HepG2 (cell line): ENCODE results near the gene PLCD4. TPM values are rescaled to one million over a fixed set of nuclear protein-coding genes. Genes with fewer than 3 reads are reported as not detected.

Source experiments
- CHCHD3 ChIP-seq: sonication (generic); formaldehyde crosslinking; IDR thresholded peaks from 2 replicates; pipeline ENCODE4 v1.8.0; 2022; ENCODE audit warnings: mild to moderate bottlenecking, missing genetic modification reagents, moderate library complexity
- CREB1 ChIP-seq, 2 experiments: fragments of 450-650 bp in 1 of 2; IDR thresholded peaks; 2 replicates each; pipeline ENCODE4 v1.6.1; 2016 to 2017; ENCODE audit warnings: control low read depth in 1 of 2, mild to moderate bottlenecking in 1 of 2, missing compliant biosample characterization in 1 of 2, missing genetic modification characterization in 1 of 2
- FOXK1 ChIP-seq: sonication (generic); formaldehyde crosslinking; IDR thresholded peaks from 2 replicates; pipeline ENCODE4 v1.4.0; 2020; ENCODE audit warnings: low read depth, missing genetic modification reagents, borderline replicate concordance
- GATA4 ChIP-seq: sonication (generic); IDR thresholded peaks from 2 replicates; pipeline ENCODE4 v1.6.1; 2016; ENCODE audit warnings: antibody characterized with exemption, low read depth, borderline replicate concordance
- GPN1 ChIP-seq: sonication (generic); formaldehyde crosslinking; IDR thresholded peaks from 2 replicates; pipeline ENCODE4 v1.5.1; 2020; ENCODE audit warnings: missing genetic modification reagents, borderline replicate concordance
- HHEX ChIP-seq: IDR thresholded peaks from 2 replicates; pipeline ENCODE4 v1.6.1; 2016; ENCODE audit warnings: control low read depth
- HOXA7 ChIP-seq: sonication (generic); formaldehyde crosslinking; IDR thresholded peaks from 2 replicates; pipeline ENCODE4 v1.8.1; 2022; ENCODE audit warnings: mild to moderate bottlenecking, missing genetic modification reagents, moderate library complexity
- KDM2A ChIP-seq: sonication (generic); formaldehyde crosslinking; IDR thresholded peaks from 2 replicates; pipeline ENCODE4 v1.4.0; 2020; ENCODE audit warnings: low read depth, missing genetic modification reagents, borderline replicate concordance
- KLF9 ChIP-seq: IDR thresholded peaks from 2 replicates; pipeline ENCODE4 v1.6.1; 2016; ENCODE audit warnings: low read depth
- NCOR1 ChIP-seq: fragments of 200-600 bp; sonication (generic); IDR thresholded peaks from 2 replicates; pipeline ENCODE4 v1.7.0; 2017; ENCODE audit warnings: antibody characterized with exemption, low read length, borderline replicate concordance
- POLR2G ChIP-seq: fragments of 200-400 bp; formaldehyde crosslinking; IDR thresholded peaks from 2 replicates; pipeline ENCODE4 v1.6.1; 2018; ENCODE audit warnings: mild to moderate bottlenecking, low read depth, low read length, moderate library complexity
- SMYD3 ChIP-seq: sonication (generic); formaldehyde crosslinking; IDR thresholded peaks from 2 replicates; pipeline ENCODE4 v1.8.1; 2023; ENCODE audit warnings: mild to moderate bottlenecking, missing genetic modification reagents
- U2AF2 ChIP-seq: fragments of 200-400 bp; formaldehyde crosslinking; IDR thresholded peaks from 2 replicates; pipeline ENCODE4 v1.6.1; 2017; ENCODE audit warnings: low read depth, mild to moderate bottlenecking, low read length
- ZFP82 ChIP-seq: sonication (generic); formaldehyde crosslinking; IDR thresholded peaks from 2 replicates; pipeline ENCODE4 v1.5.1; 2020; ENCODE audit warnings: mild to moderate bottlenecking, missing genetic modification reagents, borderline replicate concordance
- ZFX ChIP-seq: sonication (generic); formaldehyde crosslinking; IDR thresholded peaks from 2 replicates; pipeline ENCODE4 v1.4.0; 2020; ENCODE audit warnings: mild to moderate bottlenecking, low read depth, missing genetic modification reagents, moderate library complexity
- ZMYM3 ChIP-seq: sonication (generic); formaldehyde crosslinking; IDR thresholded peaks from 2 replicates; pipeline ENCODE4 v1.5.1; 2020; ENCODE audit warnings: mild to moderate bottlenecking, missing genetic modification reagents
- ZMYM4 ChIP-seq: sonication (generic); formaldehyde crosslinking; IDR thresholded peaks from 2 replicates; pipeline ENCODE4 v1.8.1; 2023; ENCODE audit warnings: mild to moderate bottlenecking, missing genetic modification reagents
- ZNF17 ChIP-seq: sonication (generic); formaldehyde crosslinking; IDR thresholded peaks from 2 replicates; pipeline ENCODE4 v1.5.0; 2020; ENCODE audit warnings: mild to moderate bottlenecking, missing genetic modification reagents
- ZNF20 ChIP-seq: sonication (generic); formaldehyde crosslinking; IDR thresholded peaks from 2 replicates; pipeline ENCODE4 v1.4.0; 2020; ENCODE audit warnings: mild to moderate bottlenecking, moderate library complexity, missing genetic modification reagents
- ZNF292 ChIP-seq: sonication (generic); formaldehyde crosslinking; IDR thresholded peaks from 2 replicates; pipeline ENCODE4 v1.8.1; 2022; ENCODE audit warnings: mild to moderate bottlenecking, low read depth, missing genetic modification reagents, borderline replicate concordance
- ZNF549 ChIP-seq: sonication (generic); formaldehyde crosslinking; IDR thresholded peaks from 2 replicates; pipeline ENCODE4 v1.5.0; 2020; ENCODE audit warnings: missing genetic modification reagents
- ZNF660 ChIP-seq: sonication (generic); formaldehyde crosslinking; IDR thresholded peaks from 2 replicates; pipeline ENCODE4 v1.5.1; 2020; ENCODE audit warnings: mild to moderate bottlenecking, low read depth, missing genetic modification reagents, borderline replicate concordance
- ZNF775 ChIP-seq: sonication (generic); formaldehyde crosslinking; IDR thresholded peaks from 2 replicates; pipeline ENCODE4 v1.4.0; 2020; ENCODE audit warnings: missing genetic modification reagents, mild to moderate bottlenecking, moderate library complexity, borderline replicate concordance
- ZSCAN20 ChIP-seq: sonication (generic); formaldehyde crosslinking; IDR thresholded peaks from 2 replicates; pipeline ENCODE4 v1.4.0; 2020; ENCODE audit warnings: missing genetic modification reagents, mild to moderate bottlenecking, borderline replicate concordance
- polyA plus RNA-seq, 8 experiments: library from polyadenylated mRNA; depleted of rRNA in 3 of 8; stranded (reverse) in 7 of 8; unstranded in 1 of 8; fragments of >200 nt; fragmentation: Illumina TruSeq in 4 of 8; extraction: Trizol in 4 of 8; gene quantifications; 2 replicates each; pipeline versions ENCODE4 v1.2.1 to v1.2.3, GENCODE V29; 2011 to 2016; ENCODE audit warnings: low read depth in 4 of 8, missing spikeins in 1 of 8, mixed read lengths in 1 of 8; ENCODE audit not compliant: insufficient read depth in 1 of 8
- total RNA-seq, 5 experiments: library from RNA; depleted of rRNA; stranded (reverse); fragments of >200 nt; fragmentation: Illumina TruSeq; extraction: Trizol; gene quantifications; 2 replicates each; pipeline ENCODE4 v1.2.3, GENCODE V29; 2016; ENCODE audit warnings: low read depth in 1 of 5
- TF ChIP-seq, protein P1 (sequence below): sonication (generic); formaldehyde crosslinking; IDR thresholded peaks from 2 replicates; pipeline ENCODE4 v1.8.1; 2023; ENCODE audit warnings: mild to moderate bottlenecking, missing genetic modification reagents
- TF ChIP-seq, protein P2 (sequence below): sonication (generic); formaldehyde crosslinking; conservative IDR thresholded peaks from 2 replicates; pipeline ENCODE4 v1.4.0; 2020; ENCODE audit warnings: missing genetic modification reagents

Gene PLCD4
- total and polyA plus RNA-seq, 2 of the 13 experiments (the other 11 are each of a cell fraction or from before 2014, with no cell fraction given): 0.26 TPM; not detected in 1

DNA sequence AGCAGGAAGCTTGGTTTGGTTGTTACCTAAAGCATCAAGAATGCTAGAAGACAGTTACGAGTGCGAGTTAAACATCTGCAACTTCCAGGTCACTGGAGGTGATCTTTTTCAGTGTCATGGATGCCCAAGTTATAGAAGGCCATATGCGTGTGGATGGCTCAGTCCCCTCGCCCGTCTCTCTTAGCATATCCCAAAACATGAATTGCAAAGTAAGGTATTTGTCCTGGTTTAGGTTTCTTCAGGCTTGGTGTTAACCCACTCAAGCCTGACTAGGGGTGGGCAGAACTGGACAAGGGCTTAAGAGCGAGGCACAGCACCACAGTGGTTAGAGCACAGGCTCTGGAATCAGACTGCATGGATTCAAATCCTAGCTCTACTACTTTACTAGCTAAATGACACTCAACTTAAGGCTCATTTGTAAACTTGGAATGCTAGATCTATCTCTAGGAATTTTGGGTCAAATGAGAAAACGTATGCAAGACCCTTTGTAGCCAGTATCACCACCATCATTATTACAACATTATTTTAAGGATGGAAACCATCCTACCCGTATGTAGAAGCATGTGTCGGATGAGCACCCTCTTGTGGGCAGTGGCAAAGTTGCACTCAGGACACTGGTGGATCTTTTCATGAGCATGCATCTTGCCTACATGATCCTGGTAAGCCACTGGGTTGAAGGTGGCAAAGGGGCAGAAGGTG is 40.5 kb downstream of the PLCD4 start (continued):
- TF ChIP-seq ZNF660 (CRISPR knock-in tag): no peak
- TF ChIP-seq ZMYM4: no peak
- no peak for TF ChIP-seq ZFP82
- no peak for TF ChIP-seq ZSCAN20 (CRISPR knock-in tag)
- TF ChIP-seq ZNF549 (CRISPR knock-in tag): no peak
- no peak for TF ChIP-seq ZMYM3 (CRISPR knock-in tag)
- no peak for TF ChIP-seq HOXA7 (CRISPR knock-in tag)
- no peak for TF ChIP-seq CHCHD3 (CRISPR knock-in tag)
- no peak for TF ChIP-seq CREB1 (IDR thresholded peaks at IDR 0.05)
- no peak for TF ChIP-seq CREB1 (CRISPR knock-in tag; IDR thresholded peaks at IDR 0.05)
- no peak for TF ChIP-seq GATA4
- no peak for TF ChIP-seq ZNF20 (CRISPR knock-in tag)
- TF ChIP-seq ZFX (CRISPR knock-in tag): no peak
- no peak for TF ChIP-seq U2AF2
- TF ChIP-seq, protein P1, sequence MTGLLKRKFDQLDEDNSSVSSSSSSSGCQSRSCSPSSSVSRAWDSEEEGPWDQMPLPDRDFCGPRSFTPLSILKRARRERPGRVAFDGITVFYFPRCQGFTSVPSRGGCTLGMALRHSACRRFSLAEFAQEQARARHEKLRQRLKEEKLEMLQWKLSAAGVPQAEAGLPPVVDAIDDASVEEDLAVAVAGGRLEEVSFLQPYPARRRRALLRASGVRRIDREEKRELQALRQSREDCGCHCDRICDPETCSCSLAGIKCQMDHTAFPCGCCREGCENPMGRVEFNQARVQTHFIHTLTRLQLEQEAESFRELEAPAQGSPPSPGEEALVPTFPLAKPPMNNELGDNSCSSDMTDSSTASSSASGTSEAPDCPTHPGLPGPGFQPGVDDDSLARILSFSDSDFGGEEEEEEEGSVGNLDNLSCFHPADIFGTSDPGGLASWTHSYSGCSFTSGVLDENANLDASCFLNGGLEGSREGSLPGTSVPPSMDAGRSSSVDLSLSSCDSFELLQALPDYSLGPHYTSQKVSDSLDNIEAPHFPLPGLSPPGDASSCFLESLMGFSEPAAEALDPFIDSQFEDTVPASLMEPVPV (CRISPR knock-in tag): no peak
- no peak for TF ChIP-seq HHEX
- no peak for TF ChIP-seq NCOR1
- no peak for TF ChIP-seq ZNF775 (CRISPR knock-in tag)
- no peak for TF ChIP-seq KLF9
- TF ChIP-seq, protein P2, sequence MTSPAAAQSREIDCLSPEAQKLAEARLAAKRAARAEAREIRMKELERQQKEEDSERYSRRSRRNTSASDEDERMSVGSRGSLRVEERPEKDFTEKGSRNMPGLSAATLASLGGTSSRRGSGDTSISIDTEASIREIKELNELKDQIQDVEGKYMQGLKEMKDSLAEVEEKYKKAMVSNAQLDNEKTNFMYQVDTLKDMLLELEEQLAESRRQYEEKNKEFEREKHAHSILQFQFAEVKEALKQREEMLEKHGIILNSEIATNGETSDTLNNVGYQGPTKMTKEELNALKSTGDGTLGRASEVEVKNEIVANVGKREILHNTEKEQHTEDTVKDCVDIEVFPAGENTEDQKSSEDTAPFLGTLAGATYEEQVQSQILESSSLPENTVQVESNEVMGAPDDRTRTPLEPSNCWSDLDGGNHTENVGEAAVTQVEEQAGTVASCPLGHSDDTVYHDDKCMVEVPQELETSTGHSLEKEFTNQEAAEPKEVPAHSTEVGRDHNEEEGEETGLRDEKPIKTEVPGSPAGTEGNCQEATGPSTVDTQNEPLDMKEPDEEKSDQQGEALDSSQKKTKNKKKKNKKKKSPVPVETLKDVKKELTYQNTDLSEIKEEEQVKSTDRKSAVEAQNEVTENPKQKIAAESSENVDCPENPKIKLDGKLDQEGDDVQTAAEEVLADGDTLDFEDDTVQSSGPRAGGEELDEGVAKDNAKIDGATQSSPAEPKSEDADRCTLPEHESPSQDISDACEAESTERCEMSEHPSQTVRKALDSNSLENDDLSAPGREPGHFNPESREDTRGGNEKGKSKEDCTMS: no peak
- no peak for TF ChIP-seq POLR2G
- no peak for TF ChIP-seq SMYD3 (CRISPR knock-in tag)
- no peak for TF ChIP-seq ZNF292 (CRISPR knock-in tag)
- no peak for TF ChIP-seq ZNF17
- no peak for TF ChIP-seq GPN1 (CRISPR knock-in tag)
- TF ChIP-seq FOXK1: no peak
- 0 out of 2 replicates have a peak, but pooled peaks have one; percentile 26 for TF ChIP-seq KDM2A
